Measurements from ENCODE around the gene TAF3. TPM values are rescaled to one million over a fixed set of nuclear protein-coding genes. Genes with fewer than 3 reads are reported as not detected.

The TAF3 gene
- total RNA-seq, 1 donor from 2014 or later, result 4.8 TPM

- TF ChIP-seq CTCF (conservative IDR thresholded peaks at IDR 0.05; ENCODE audit: low read depth, low read length), result no peak
- DNase-seq (ENCODE audit: low read depth), result no peak
- H3K4me3 ChIP-seq (ENCODE audit: low read depth, low read length), result no peak overlapping the region
These were observed 56.6 kb downstream of the TAF3 start for GRCh38 chr10:7874864-7875263.

- H3K4me3 ChIP-seq (ENCODE audit: low read depth, low read length), result no peak overlapping the region
- no peak for TF ChIP-seq CTCF (conservative IDR thresholded peaks at IDR 0.05; ENCODE audit: low read depth, low read length)
- no peak for DNase-seq (ENCODE audit: low read depth)
These were observed 58.3 kb downstream of the TAF3 start for GRCh38 chr10:7876541-7877127.

GRCh38 chr10:7881119-7881518, 62.8 kb downstream of the TAF3 start:
- no peak for DNase-seq (ENCODE audit: low read depth)
- TF ChIP-seq CTCF (conservative IDR thresholded peaks at IDR 0.05; ENCODE audit: low read depth, low read length), result no peak
- H3K4me3 ChIP-seq (ENCODE audit: low read depth, low read length), result no peak overlapping the region

GRCh38 chr10:7886056-7886455, 67.8 kb downstream of the TAF3 start:
- DNase-seq (ENCODE audit: low read depth), result no peak
- no peak overlapping the region for H3K4me3 ChIP-seq (ENCODE audit: low read depth, low read length)
- no peak for TF ChIP-seq CTCF (conservative IDR thresholded peaks at IDR 0.05; ENCODE audit: low read depth, low read length)

- no peak for DNase-seq (ENCODE audit: low read depth)
- no peak overlapping the region for H3K4me3 ChIP-seq (ENCODE audit: low read depth, low read length)
- TF ChIP-seq CTCF (conservative IDR thresholded peaks at IDR 0.05; ENCODE audit: low read depth, low read length), result no peak
These were observed 69.0 kb downstream of the TAF3 start for GRCh38 chr10:7887174-7887816.

- no peak overlapping the region for H3K4me3 ChIP-seq (ENCODE audit: low read depth, low read length)
- TF ChIP-seq CTCF (conservative IDR thresholded peaks at IDR 0.05; ENCODE audit: low read depth, low read length), result no peak
- DNase-seq (ENCODE audit: low read depth), result no peak
These were observed 71.7 kb downstream of the TAF3 start for GRCh38 chr10:7889947-7890542.

Data from epithelial cell of proximal tubule (primary cell).